AG04450 (cell line): Measurements from ENCODE around the gene CYS1. TPM values are rescaled to one million over a fixed set of nuclear protein-coding genes. Genes with fewer than 3 reads are reported as not detected.

Experiments used
- CTCF ChIA-PET: fragments of 300-600, 350-600 bp; formaldehyde crosslinking; extraction: SDS; loops from one replicate; lab custom pipeline; 2022; ENCODE audit warnings: antibody characterized with exemption, inconsistent platforms; lab: Charles Lee
- POLR2A ChIA-PET: fragments of 350-600 bp; formaldehyde crosslinking; extraction: SDS; loops from one replicate; lab custom pipeline; 2021; ENCODE audit warnings: antibody characterized with exemption, inconsistent platforms; lab: Yijun Ruan, JAX
- DNase-seq: peaks from one replicate; pipeline ENCODE4 v3.0.0-alpha.2; 2011; ENCODE audit warnings: low read depth, low spot score
- H3K27ac ChIP-seq: one replicate; pipeline ENCODE4 v1.5.1; 2012; ENCODE audit warnings: low read depth, low read length, control low read depth
- H3K27me3 ChIP-seq: one replicate; pipeline ENCODE4 v1.6.0; 2012; ENCODE audit warnings: low read length; ENCODE audit not compliant: control insufficient read depth, insufficient read depth
- H3K4me3 ChIP-seq: 2 replicates; pipeline ENCODE4 v1.5.1; 2011; ENCODE audit warnings: mild to moderate bottlenecking, low read depth, low read length, control low read depth
- H3K9me3 ChIP-seq: 2 replicates; pipeline ENCODE4 v1.5.1; 2012; ENCODE audit warnings: low read length; ENCODE audit not compliant: control insufficient read depth, insufficient read depth
- CTCF ChIP-seq: IDR thresholded peaks from 2 replicates; pipeline ENCODE4 v1.5.1; 2011; ENCODE audit warnings: low read depth, low read length, control low read depth, inconsistent platforms
- polyA plus RNA-seq: library from polyadenylated mRNA; depleted of rRNA; stranded (reverse); fragments of >200 nt; gene quantifications from 2 replicates; pipeline ENCODE4 v1.2.3, GENCODE V29; 2011

CYS1 gene
- polyA plus RNA-seq, 1 experiment = 0.12 TPM

DNA sequence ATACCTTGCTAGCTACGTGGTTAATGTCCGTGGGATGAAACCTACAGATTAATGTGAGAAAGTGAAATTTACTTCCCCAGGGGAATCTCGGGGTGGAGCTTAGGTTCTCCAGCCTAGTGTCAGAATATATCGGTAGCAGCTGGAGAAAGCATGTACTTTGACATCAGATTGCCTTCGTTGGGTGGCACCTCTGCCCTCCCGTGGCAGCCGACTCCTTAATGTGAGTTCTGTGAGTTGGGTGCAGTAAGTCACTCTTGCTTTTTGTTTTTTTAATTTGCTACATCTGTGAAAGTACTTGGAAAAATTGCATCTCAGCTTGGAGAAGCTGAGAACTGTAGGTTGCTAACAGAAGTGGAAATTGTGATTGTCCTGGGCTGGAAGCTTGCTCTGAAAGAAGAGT is 33.3 kb downstream of the CYS1 start:
- DNase-seq = no peak
- no peak overlapping the region for H3K4me3 ChIP-seq
- peaks cover 12% of the 10 kb centered on the region; the same call in 1 of the 2 replicates for H3K9me3 ChIP-seq
- no peak for TF ChIP-seq CTCF
- H3K27me3 ChIP-seq = peaks cover 5% of the 10 kb centered on the region
- H3K27ac ChIP-seq = no peak overlapping the region
- ChIA-PET CTCF (interaction anchor here (1.1 to 6.6 kb wide), 6 partner anchors 50 to 388 kb away, joined by 3 to 118 read pairs (median 48); no protein-coding TSS in a partner anchor), POLR2A (interaction anchor here (1.0 kb wide), 1 partner anchor 10 kb away, joined by 3 read pairs; no protein-coding TSS in a partner anchor)

DNA sequence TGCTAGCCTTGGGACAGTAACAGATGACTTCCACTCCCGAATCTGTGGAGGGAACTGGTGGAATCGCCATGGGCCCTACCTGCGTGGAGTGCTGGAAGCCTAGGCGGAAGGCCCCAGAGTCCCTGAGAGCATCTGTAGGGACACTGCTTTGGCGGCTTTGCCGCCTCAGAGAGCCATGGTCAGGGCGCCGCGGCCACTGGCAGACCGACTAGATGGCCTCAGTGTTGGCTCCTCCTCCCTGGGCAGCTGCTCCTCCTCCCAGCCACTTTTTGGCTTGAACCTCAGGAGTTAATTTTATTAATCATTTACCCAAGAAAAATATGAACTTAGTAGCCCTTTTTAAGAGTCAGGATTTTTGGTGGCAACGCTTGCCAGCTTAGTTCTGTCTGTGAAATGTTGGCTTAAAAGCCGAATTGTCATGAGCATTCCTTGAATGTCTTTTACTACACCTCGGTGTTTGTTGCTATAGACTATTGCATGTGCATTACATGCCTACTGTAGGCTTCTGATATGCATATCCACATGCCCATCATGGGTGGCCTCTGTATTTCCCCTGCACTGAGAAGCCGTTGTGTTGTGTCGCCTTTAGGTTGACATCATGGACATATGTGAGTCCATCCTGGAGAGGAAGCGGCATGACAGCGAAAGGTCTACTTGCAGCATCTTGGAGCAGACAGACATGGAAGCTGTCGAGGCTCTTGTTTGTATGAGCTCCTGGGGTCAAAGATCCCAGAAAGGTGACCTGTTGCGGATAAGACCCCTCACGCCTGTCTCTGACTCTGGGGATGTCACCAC is 34.5 kb downstream of the CYS1 start:
- Histone ChIP-seq H3K9me3 (peaks cover 12% of the 10 kb centered on the region; the same call in 1 of the 2 replicates), H3K27ac (no peak overlapping the region), H3K27me3 (peaks cover 5% of the 10 kb centered on the region), H3K4me3 (no peak overlapping the region)
- ChIA-PET POLR2A (interaction anchor here (1.0 kb wide), 1 partner anchor 12 kb away, joined by 3 read pairs; no protein-coding TSS in a partner anchor), CTCF (interaction anchor here (1.0 to 5.9 kb wide), 5 partner anchors 61 to 389 kb away, joined by 3 to 118 read pairs (median 17); no protein-coding TSS in a partner anchor)
- no peak for DNase-seq
- TF ChIP-seq CTCF = no peak

- Histone ChIP-seq H3K4me3 (peak overlapping the region; percentile 63), H3K27me3 (peaks cover 5% of the 10 kb centered on the region), H3K9me3 (peaks cover 12% of the 10 kb centered on the region; the same call in 1 of the 2 replicates), H3K27ac (no peak overlapping the region)
- TF ChIP-seq CTCF = no peak
- peak; percentile 66 for DNase-seq
- CTCF ChIA-PET = interaction anchor here (2.1 to 5.9 kb wide), 3 partner anchors 59 to 245 kb away, joined by 7 to 118 read pairs (median 17); no protein-coding TSS in a partner anchor
- POLR2A ChIA-PET = interaction anchor here (0.5 to 1.0 kb wide), 5 partner anchors 58 to 242 kb away, joined by 3 to 7 read pairs (median 3); no protein-coding TSS in a partner anchor
Measured at GRCh38 chr2:10043906-10044601, 36.2 kb downstream of the CYS1 start.

GRCh38 chr2:10043256-10043905 is 36.8 kb downstream of the CYS1 start, which contains the start of gene KLF11:
TSS of gene KLF11 (plus strand) at chr2:10043550. CDS start at chr2:10043717, 167 bp downstream.
- Histone ChIP-seq H3K27me3 (peaks cover 5% of the 10 kb centered on the region), H3K27ac (peak within 1 kb of the TSS; percentile 47), H3K4me3 (peak within 1 kb of the TSS; percentile 63), H3K9me3 (peaks cover 12% of the 10 kb centered on the region; the same call in 1 of the 2 replicates)
- ChIA-PET CTCF (interaction anchor here (1.0 to 3.9 kb wide), 3 partner anchors 59 to 273 kb away, joined by 3 to 17 read pairs (median 7); no protein-coding TSS in a partner anchor), POLR2A (interaction anchor here (0.5 to 1.5 kb wide), 5 partner anchors 57 to 241 kb away, joined by 3 to 7 read pairs (median 3); partner anchors contain the start of gene TAF1B)
- TF ChIP-seq CTCF = no peak
- no peak for DNase-seq
